HG02852 (cell line): ENCODE data around the gene PTCSC3.
"Not testable (repeated sequence)": the region's sequence is repeated elsewhere in the genome, so short reads cannot be mapped to it uniquely, and the experiment has no call there.

Experiments
- ATAC-seq: cut with Tn5 transposase; IDR thresholded peaks from one replicate; pipeline ENCODE4 v1.9.1; 2021; ENCODE audit warnings: mild to moderate bottlenecking, moderate library complexity; ENCODE audit not compliant: unreplicated experiment

PTCSC3 gene

GRCh38 chr14:36174767-36175424 lies 1.6 kb downstream of the PTCSC3 start:
- no peak for ATAC-seq

- no peak for ATAC-seq
These were observed 3.4 kb downstream of the PTCSC3 start for GRCh38 chr14:36173161-36173560.

DNA sequence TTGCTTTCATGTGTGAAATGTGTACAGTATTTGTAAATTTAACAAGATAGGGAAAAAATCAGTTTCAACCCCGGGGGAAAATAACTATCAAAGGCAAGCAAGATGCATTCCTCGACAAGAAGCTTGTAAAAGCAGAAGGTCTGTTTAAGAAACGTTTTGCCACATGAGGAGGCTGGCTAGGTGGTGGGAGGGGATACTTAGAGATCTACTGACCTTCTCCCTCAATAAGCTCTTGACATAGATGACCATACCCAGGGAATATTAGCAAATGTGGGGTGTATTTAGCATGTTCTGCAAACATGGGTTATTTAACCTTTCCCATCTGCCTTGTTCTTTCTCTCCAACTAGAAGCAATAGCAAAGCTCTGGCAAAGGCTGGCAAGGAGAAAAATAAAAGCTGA lies 4.9 kb downstream of the PTCSC3 start:
- ATAC-seq, result no peak

- no peak for ATAC-seq
These were observed 9.1 kb downstream of the PTCSC3 start for GRCh38 chr14:36167431-36167830.

DNA sequence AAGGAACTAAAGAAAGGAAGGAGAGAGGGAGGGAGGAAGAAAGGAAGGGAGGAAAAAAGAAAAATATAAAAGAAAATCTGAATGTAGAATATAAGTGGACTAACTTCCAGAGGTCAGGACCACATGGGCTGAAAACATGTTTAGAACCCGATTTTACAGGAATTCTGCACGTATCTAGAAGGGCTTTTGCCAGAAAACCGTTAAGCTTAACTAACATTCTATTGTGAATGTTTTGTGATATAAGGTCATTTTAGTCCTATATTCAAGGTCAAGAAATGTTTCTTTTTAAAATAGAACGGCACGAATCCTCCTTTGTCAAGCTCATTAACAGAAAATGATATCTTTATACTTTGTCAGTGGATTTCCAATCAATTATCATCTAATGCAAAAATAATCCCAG lies 13.1 kb downstream of the PTCSC3 start:
- ATAC-seq, result no peak

GRCh38 chr14:36162267-36162666 lies 14.3 kb downstream of the PTCSC3 start:
- no peak for ATAC-seq

DNA sequence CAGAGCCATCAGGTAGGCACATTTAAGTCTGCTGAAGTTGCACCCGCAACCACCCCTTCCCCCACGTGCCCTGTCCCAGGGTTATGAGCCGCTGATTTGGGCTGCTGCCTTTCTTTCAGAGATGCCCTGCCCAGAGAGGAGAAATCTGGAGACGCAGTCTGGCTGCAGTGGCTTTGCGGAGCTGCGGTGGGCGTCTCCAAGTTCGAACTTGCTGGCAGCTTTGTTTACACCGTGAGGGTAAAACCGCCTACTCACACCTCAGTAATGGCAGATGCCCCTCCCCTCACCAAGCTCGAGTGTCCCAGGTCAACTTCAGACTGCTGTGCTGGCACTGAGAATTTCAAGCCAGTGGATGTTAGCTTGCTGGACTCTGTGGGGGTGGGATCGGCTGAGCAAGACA lies 14.7 kb downstream of the PTCSC3 start:
- ATAC-seq, result no peak

DNA sequence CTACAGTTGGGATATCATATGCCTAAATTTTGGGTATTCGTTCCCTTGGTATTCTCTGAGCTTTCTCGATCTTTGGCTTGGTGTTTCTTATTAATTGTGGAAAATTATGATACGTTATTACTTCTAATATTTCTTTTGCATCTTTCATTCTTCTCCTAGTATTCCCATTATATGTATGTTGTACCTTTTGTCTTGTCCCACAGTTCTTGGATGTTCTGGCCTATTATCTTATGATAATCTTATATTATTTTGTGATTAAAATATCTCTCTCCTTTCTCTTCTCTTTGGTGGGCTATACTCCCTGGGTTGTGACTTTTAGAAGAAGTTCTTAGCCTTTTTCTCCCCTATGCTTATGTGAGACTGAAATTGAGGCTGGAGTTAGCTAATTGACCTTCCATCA lies 25.2 kb downstream of the PTCSC3 start:
- no peak for ATAC-seq

- ATAC-seq, result no peak
These were observed 42.5 kb downstream of the PTCSC3 start for GRCh38 chr14:36134038-36134437.

GRCh38 chr14:36132826-36133225 lies 43.7 kb downstream of the PTCSC3 start:
- no peak for ATAC-seq

- ATAC-seq, result no peak
These were observed 46.3 kb downstream of the PTCSC3 start for GRCh38 chr14:36130186-36130585.

- no peak for ATAC-seq
These were observed 47.3 kb downstream of the PTCSC3 start for GRCh38 chr14:36129181-36129580.

GRCh38 chr14:36113341-36113740 lies 63.2 kb downstream of the PTCSC3 start:
- no peak for ATAC-seq

GRCh38 chr14:36111822-36112583 lies 64.5 kb downstream of the PTCSC3 start:
- no peak for ATAC-seq

DNA sequence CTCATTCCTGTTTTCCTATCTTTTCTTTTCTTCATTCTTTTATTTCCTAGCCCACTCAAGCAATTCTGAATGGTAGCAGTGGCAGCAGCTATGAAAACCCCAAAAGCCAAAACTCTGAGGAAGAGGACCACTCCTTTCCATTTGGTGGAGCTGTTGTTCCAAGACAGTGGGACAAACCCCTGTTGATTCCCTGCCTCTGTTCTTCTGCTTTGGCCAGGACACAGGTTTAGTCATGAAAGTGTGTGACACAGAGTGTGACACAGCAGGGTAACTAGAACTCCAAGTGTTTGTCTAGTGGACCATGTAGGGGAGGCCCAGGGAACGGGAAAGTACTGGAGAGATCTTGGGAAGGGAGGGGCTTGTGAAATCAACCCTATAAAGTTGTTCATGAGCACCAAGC lies 71.1 kb downstream of the PTCSC3 start:
- no peak for ATAC-seq

GRCh38 chr14:36104258-36104657 lies 72.3 kb downstream of the PTCSC3 start:
- not testable (repeated sequence) for ATAC-seq

GRCh38 chr14:36099619-36100018 lies 76.9 kb downstream of the PTCSC3 start:
- no peak for ATAC-seq

GRCh38 chr14:36097356-36097755 lies 79.2 kb downstream of the PTCSC3 start:
- no peak for ATAC-seq

DNA sequence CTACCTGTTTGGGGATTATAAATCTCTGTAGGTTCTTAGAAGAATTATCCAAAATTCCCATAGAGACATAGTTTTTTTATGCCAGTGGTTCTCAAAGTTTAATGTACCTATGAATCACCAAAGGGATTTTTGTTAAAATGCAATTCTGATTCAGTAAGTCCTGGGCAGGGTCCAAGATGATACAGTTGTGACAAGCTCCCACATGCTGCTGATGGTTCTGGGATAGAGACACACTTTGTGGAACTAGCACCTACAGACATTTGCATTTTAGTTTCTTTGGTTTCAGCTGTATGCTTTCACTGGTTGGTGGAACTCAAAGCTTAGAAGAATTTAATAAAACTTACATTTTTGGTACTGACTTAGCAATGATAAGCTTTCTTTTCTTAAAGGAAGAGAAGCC lies 80.4 kb downstream of the PTCSC3 start:
- no peak for ATAC-seq

- no peak for ATAC-seq
These were observed 81.6 kb downstream of the PTCSC3 start for GRCh38 chr14:36094963-36095362.

GRCh38 chr14:36091096-36091495 lies 85.4 kb downstream of the PTCSC3 start:
- no peak for ATAC-seq

- no peak for ATAC-seq
These were observed 89.1 kb downstream of the PTCSC3 start for GRCh38 chr14:36087411-36087810.
